WTC11 (cell line): ENCODE results near the gene SLC25A6.

Source experiments
- CREM ChIP-seq: sonication (generic); formaldehyde crosslinking; IDR thresholded peaks from 2 replicates; pipeline ENCODE4 v1.8.1; 2022; ENCODE audit warnings: mild to moderate bottlenecking, missing genetic modification reagents, moderate library complexity
- NR3C1 ChIP-seq: sonication (generic); formaldehyde crosslinking; conservative IDR thresholded peaks from 2 replicates; pipeline ENCODE4 v1.8.1; 2023; ENCODE audit warnings: low read depth, mild to moderate bottlenecking, missing genetic modification reagents
- SP1 ChIP-seq: sonication (generic); formaldehyde crosslinking; conservative IDR thresholded peaks from 2 replicates; pipeline ENCODE4 v1.8.1; 2022; ENCODE audit warnings: missing genetic modification reagents
- ZNF396 ChIP-seq: fragments of 250-450 bp; sonication (Bioruptor Pico); IDR thresholded peaks from 2 replicates; pipeline ENCODE4 v1.8.0; 2021; ENCODE audit warnings: mild to moderate bottlenecking, moderate library complexity, borderline replicate concordance
- ZNF416 ChIP-seq: fragments of 250-450 bp; sonication (Bioruptor Pico); IDR thresholded peaks from 2 replicates; pipeline ENCODE4 v1.9.0; 2021; ENCODE audit warnings: mild to moderate bottlenecking, inconsistent platforms
- TF ChIP-seq, protein P1 (sequence below): fragments of 200-600 bp; IDR thresholded peaks from 2 replicates; pipeline ENCODE4 v1.8.0; 2022; ENCODE audit warnings: antibody characterized with exemption

GRCh38 chrX:1354036-1355019 lies 37.6 kb downstream of the SLC25A6 start:
- TF ChIP-seq ZNF396 = no peak
- no peak for TF ChIP-seq SP1 (CRISPR knock-in tag)
- TF ChIP-seq, protein P1, sequence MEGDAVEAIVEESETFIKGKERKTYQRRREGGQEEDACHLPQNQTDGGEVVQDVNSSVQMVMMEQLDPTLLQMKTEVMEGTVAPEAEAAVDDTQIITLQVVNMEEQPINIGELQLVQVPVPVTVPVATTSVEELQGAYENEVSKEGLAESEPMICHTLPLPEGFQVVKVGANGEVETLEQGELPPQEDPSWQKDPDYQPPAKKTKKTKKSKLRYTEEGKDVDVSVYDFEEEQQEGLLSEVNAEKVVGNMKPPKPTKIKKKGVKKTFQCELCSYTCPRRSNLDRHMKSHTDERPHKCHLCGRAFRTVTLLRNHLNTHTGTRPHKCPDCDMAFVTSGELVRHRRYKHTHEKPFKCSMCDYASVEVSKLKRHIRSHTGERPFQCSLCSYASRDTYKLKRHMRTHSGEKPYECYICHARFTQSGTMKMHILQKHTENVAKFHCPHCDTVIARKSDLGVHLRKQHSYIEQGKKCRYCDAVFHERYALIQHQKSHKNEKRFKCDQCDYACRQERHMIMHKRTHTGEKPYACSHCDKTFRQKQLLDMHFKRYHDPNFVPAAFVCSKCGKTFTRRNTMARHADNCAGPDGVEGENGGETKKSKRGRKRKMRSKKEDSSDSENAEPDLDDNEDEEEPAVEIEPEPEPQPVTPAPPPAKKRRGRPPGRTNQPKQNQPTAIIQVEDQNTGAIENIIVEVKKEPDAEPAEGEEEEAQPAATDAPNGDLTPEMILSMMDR = no peak
- TF ChIP-seq ZNF416 (CRISPR knock-in tag) = no peak
- no peak for TF ChIP-seq NR3C1
- TF ChIP-seq CREM = no peak
